ENCODE results near the gene FAM169A. TPM values are rescaled to one million over a fixed set of nuclear protein-coding genes. Genes with fewer than 3 reads are reported as not detected.
"Not testable (repeated sequence)": the region's sequence is repeated elsewhere in the genome, so short reads cannot be mapped to it uniquely, and the experiment has no call there.

Gene FAM169A
- total RNA-seq, 1 donor from 2014 or later = 18.8 TPM

DNA sequence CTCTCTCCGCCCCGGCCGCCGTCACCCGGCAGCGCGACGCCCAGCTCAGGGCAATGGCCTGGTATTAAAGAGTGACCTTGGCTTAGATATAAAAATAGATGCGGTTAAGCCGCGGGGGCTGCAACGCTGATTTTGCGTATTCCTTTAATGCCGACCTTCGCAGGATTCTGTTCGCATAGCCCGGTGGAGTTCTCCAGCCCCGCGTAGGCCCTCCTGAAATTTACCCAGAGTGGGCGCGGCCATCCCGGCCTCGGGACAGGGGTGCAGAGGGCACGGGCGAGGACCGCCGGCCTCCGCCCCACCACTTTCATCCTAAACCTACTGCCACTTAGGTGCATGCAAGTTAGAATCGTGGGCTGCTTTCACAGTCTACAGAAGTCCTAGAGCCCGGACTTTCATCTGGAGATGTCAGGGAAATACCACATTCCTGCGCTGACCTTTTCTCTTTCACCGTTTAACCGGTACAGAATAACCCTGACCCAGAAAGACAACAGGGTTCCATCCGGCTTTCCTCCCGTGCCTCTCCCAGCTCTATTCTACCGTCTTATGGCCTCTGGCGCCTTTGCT, 492 bp upstream of the FAM169A start:
- TF ChIP-seq, protein P1, sequence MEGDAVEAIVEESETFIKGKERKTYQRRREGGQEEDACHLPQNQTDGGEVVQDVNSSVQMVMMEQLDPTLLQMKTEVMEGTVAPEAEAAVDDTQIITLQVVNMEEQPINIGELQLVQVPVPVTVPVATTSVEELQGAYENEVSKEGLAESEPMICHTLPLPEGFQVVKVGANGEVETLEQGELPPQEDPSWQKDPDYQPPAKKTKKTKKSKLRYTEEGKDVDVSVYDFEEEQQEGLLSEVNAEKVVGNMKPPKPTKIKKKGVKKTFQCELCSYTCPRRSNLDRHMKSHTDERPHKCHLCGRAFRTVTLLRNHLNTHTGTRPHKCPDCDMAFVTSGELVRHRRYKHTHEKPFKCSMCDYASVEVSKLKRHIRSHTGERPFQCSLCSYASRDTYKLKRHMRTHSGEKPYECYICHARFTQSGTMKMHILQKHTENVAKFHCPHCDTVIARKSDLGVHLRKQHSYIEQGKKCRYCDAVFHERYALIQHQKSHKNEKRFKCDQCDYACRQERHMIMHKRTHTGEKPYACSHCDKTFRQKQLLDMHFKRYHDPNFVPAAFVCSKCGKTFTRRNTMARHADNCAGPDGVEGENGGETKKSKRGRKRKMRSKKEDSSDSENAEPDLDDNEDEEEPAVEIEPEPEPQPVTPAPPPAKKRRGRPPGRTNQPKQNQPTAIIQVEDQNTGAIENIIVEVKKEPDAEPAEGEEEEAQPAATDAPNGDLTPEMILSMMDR (IDR thresholded peaks at IDR 0.05; ENCODE audit: insufficient read depth, low read length, poor library complexity, severe bottlenecking) = no peak
- DNase-seq (ENCODE audit: low read depth) = no peak

DNA sequence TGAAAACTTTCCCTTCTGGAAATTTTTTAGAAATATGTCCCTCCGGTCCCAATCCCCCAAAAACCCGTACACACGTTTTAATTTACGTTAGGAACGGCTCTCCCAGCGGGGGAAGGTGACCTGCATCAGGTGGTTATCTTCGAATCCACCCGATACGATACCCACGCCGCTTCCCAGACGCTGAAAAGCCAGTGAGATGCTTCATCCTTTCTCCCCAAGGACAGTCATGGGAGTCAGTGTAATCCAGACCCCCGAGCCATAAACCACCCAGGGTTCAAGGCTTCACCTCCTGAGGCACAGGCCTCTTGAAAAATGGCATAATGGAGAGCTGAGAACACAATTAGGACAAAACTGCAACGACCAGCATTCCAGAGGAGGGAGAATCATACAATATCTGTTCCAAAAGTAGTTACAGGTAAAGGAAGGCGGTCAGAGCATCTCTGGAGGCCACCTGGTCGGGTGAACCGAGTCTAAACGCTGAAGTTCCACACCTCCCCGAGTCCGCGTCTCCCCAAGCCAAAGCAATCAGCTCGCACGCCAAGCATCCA, 857 bp downstream of the FAM169A start:
- DNase-seq (ENCODE audit: low read depth) = no peak
- no peaks in the 10 kb centered on the region for H3K36me3 ChIP-seq (ENCODE audit: control insufficient read depth, insufficient read depth, low read length)
- peaks cover 2% of the 10 kb centered on the region for H3K27me3 ChIP-seq (ENCODE audit: control insufficient read depth, insufficient read depth, low read length)
- H3K4me3 ChIP-seq (ENCODE audit: low read depth, low read length) = peak overlapping the region; percentile 63
- TF ChIP-seq, protein P1 (IDR thresholded peaks at IDR 0.05; ENCODE audit: insufficient read depth, low read length, poor library complexity, severe bottlenecking) = no peak

More for the DNA sequence above, 492 bp upstream of the FAM169A start:
- Histone ChIP-seq H3K36me3 (ENCODE audit: control insufficient read depth, insufficient read depth, low read length) (no peaks in the 10 kb centered on the region), H3K4me3 (ENCODE audit: low read depth, low read length) (peak overlapping the region; percentile 63), H3K27me3 (ENCODE audit: control insufficient read depth, insufficient read depth, low read length) (peaks cover 2% of the 10 kb centered on the region)

DNA sequence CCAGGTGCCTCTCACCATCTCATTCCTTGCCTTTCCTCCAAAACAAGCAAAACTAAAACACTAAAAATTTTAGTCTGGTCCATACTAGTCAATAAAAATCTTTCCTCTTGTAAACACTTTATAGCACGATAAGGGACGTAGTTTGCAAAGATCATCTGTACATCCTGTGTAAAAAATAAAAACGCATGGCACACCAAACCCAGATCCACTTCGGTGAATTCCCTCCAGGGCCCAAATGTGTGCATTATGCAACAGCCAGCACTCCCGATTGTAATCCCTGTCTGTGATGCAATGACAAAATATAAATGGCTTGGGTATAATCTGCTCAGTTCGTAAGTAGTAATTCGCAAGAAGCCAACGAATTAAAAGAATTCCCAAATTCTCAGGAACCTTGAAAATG, 1.4 kb downstream of the FAM169A start:
- H3K27me3 ChIP-seq (ENCODE audit: control insufficient read depth, insufficient read depth, low read length) = peaks cover 2% of the 10 kb centered on the region
- DNase-seq (ENCODE audit: low read depth) = no peak
- H3K36me3 ChIP-seq (ENCODE audit: control insufficient read depth, insufficient read depth, low read length) = no peaks in the 10 kb centered on the region
- H3K4me3 ChIP-seq (ENCODE audit: low read depth, low read length) = peak overlapping the region; percentile 63
- TF ChIP-seq, protein P1 (IDR thresholded peaks at IDR 0.05; ENCODE audit: insufficient read depth, low read length, poor library complexity, severe bottlenecking) = no peak

DNA sequence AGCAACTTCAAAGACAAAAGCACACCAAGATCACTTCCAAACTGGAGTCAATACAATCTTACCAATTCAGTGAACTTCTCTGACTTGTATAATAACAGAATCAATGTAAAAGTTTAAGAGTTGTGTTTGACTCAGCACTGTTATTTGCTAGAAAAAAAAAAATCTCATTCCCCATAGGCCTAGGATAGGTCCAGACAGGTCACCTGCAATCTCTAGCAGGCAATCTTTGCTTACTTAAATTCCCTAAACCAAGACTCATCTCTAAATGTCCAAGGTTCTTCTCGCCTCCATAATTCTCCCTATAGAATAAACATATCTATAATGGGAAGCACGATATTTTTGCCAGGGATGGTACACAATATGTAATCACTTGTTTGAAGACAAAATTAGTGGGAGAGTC, 2.5 kb downstream of the FAM169A start:
- TF ChIP-seq, protein P1 (IDR thresholded peaks at IDR 0.05; ENCODE audit: insufficient read depth, low read length, poor library complexity, severe bottlenecking) = no peak
- peaks cover 2% of the 10 kb centered on the region for H3K27me3 ChIP-seq (ENCODE audit: control insufficient read depth, insufficient read depth, low read length)
- H3K4me3 ChIP-seq (ENCODE audit: low read depth, low read length) = no peak overlapping the region
- H3K36me3 ChIP-seq (ENCODE audit: control insufficient read depth, insufficient read depth, low read length) = no peaks in the 10 kb centered on the region
- no peak for DNase-seq (ENCODE audit: low read depth)

DNA sequence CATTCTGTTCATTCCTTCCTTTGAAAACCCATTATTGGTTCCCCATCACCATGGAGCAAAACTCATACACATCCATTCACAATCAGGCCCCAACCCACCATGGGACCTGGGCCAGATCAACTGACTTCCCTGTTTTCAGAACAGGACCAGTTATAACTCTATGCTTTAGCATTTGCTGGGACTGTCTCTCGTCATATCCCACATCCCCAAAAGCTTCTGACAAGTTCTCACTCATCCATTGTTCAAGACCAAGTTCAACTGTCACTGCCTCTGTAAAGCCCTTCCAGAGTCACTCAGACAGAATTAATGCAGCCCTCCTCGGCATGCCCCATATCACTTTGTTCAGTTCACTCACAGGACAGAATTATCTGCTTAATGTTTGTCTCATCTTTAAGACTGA, 4.0 kb downstream of the FAM169A start:
- no peak for DNase-seq (ENCODE audit: low read depth)
- Histone ChIP-seq H3K4me3 (ENCODE audit: low read depth, low read length) (no peak overlapping the region), H3K27me3 (ENCODE audit: control insufficient read depth, insufficient read depth, low read length) (peaks cover 2% of the 10 kb centered on the region), H3K36me3 (ENCODE audit: control insufficient read depth, insufficient read depth, low read length) (no peaks in the 10 kb centered on the region)
- TF ChIP-seq, protein P1 (IDR thresholded peaks at IDR 0.05; ENCODE audit: insufficient read depth, low read length, poor library complexity, severe bottlenecking) = no peak

DNA sequence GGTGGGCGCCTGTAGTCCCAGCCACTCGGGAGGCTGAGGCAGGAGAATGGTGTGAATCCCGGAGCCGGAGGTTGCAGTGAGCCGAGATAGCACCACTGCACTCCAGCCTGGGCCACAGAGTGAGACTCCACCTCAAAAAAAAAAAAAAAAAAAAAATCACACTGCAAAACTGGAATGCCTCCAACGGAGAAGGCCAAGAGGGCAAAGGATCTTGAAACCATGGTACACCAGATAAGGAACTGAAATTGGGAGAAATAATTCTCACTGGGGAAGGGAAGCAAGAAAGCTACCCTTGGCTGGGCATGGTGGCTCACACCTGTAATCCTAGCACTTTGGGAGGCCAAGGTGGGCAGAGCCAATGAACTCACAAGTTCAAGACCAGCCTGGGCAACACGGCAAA, 9.2 kb downstream of the FAM169A start:
- not testable (repeated sequence) for DNase-seq (ENCODE audit: low read depth); H3K4me3 ChIP-seq (ENCODE audit: low read depth, low read length); H3K27me3 ChIP-seq (ENCODE audit: control insufficient read depth, insufficient read depth, low read length)

More for the DNA sequence above, 9.2 kb downstream of the FAM169A start:
- H3K36me3 ChIP-seq (ENCODE audit: control insufficient read depth, insufficient read depth, low read length) = not testable (repeated sequence)

Data from kidney epithelial cell (primary cell).